Activated T-cell treated with anti-CD3 and anti-CD28 coated beads for 24 hours (primary cell): ENCODE measurements around the gene TRAT1.

ENCODE experiments used
- DNase-seq: peaks from one replicate; pipeline ENCODE4 v3.0.0-alpha.2; 2020; ENCODE audit warnings: low read depth

Gene TRAT1

GRCh38 chr3:108861401-108861800, 38.8 kb downstream of the TRAT1 start:
- DNase-seq = no peak

GRCh38 chr3:108862865-108863798, 40.5 kb downstream of the TRAT1 start:
- no peak for DNase-seq

- no peak for DNase-seq
These were observed 41.2 kb downstream of the TRAT1 start for GRCh38 chr3:108863799-108864135.

- DNase-seq = no peak
These were observed 55.3 kb downstream of the TRAT1 start for GRCh38 chr3:108877901-108878300.

GRCh38 chr3:108879915-108880314, 57.3 kb downstream of the TRAT1 start:
- DNase-seq = no peak

GRCh38 chr3:108882762-108883161, 60.2 kb downstream of the TRAT1 start:
- DNase-seq = no peak

GRCh38 chr3:108883373-108883772, 60.8 kb downstream of the TRAT1 start:
- no peak for DNase-seq

GRCh38 chr3:108887121-108887520, 64.5 kb downstream of the TRAT1 start:
- DNase-seq = no peak

- DNase-seq = no peak
These were observed 65.2 kb downstream of the TRAT1 start for GRCh38 chr3:108887777-108888176.

- DNase-seq = no peak
These were observed 69.2 kb downstream of the TRAT1 start for GRCh38 chr3:108891833-108892232.

GRCh38 chr3:108894981-108895380, 72.4 kb downstream of the TRAT1 start:
- no peak for DNase-seq

- DNase-seq = no peak
These were observed 75.3 kb downstream of the TRAT1 start for GRCh38 chr3:108897883-108898282.

GRCh38 chr3:108899530-108899929, 76.9 kb downstream of the TRAT1 start:
- DNase-seq = no peak
